ENCODE results near the gene IL2RA. TPM values are rescaled to one million over a fixed set of nuclear protein-coding genes. Genes with fewer than 3 reads are reported as not detected.

The IL2RA gene
- polyA plus RNA-seq, 3 donors: 0.06 TPM; not detected in 2

DNA sequence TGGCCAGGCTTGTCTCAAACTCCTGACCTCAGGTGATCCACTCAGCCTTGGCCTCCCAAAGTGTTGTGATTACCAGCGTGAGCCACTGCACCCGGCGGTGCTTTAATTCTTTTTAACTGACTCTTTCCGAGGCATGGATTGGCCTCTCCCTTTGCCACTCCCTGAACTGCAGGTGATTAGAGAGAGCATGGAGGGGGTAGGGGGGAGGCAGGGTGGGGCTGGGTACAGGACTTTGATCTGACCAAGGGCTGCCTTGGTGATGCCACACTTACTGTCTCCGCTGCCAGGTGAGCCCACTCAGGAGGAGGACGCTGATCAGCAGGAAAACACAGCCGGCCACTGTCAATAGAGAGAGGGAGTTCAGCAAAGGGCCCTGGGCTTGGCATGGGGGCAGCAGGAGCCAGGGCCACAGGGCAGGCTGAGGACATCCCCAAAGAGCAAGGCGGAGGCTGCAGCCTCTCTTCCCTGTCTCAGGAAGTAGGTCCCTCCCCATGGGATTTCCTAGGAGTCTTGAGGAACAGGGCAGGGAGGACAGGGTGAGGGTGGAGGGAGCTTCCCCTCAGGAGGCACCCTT is 44.3 kb downstream of the IL2RA start:
- DNase-seq: no peak
- Histone ChIP-seq H3K9me3 (replicated peaks in 1 of 2; ENCODE audit: control insufficient read depth in 1 of 2, insufficient read depth in 1 of 2, low read length in 2 of 2) (no peaks in the 10 kb centered on the region), H4K20me1 (ENCODE audit: insufficient read depth, low read length) (no peaks in the 10 kb centered on the region), H3K4me1 (ENCODE audit: control insufficient read depth in 1 of 2, insufficient read depth in 2 of 2, low read length in 2 of 2) (no peaks in the 10 kb centered on the region), H3K79me2 (ENCODE audit: insufficient read depth, low read length) (no peaks in the 10 kb centered on the region), H3K27me3 (ENCODE audit: control insufficient read depth in 2 of 2, insufficient read depth in 2 of 2, low read length in 2 of 2) (no peaks in the 10 kb centered on the region), H2AFZ (ENCODE audit: insufficient read depth, low read depth, low read length, poor library complexity, severe bottlenecking) (no peak overlapping the region), H3K4me3 (replicated peaks in 1 of 3; ENCODE audit: low read depth in 2 of 3, low read length in 3 of 3) (no peak overlapping the region), H3K9ac (ENCODE audit: insufficient read depth, low read length, poor library complexity, severe bottlenecking) (no peak overlapping the region), H3K27ac (ENCODE audit: low read depth in 1 of 2, low read length in 2 of 2) (no peak overlapping the region), H3K4me2 (replicated peaks; ENCODE audit: extremely low read depth, low read length, poor library complexity, severe bottlenecking) (no peak overlapping the region), H3K36me3 (replicated peaks in 1 of 2; ENCODE audit: control insufficient read depth in 1 of 2, insufficient read depth in 2 of 2, low read length in 2 of 2) (no peaks in the 10 kb centered on the region)
- TF ChIP-seq, protein P1, sequence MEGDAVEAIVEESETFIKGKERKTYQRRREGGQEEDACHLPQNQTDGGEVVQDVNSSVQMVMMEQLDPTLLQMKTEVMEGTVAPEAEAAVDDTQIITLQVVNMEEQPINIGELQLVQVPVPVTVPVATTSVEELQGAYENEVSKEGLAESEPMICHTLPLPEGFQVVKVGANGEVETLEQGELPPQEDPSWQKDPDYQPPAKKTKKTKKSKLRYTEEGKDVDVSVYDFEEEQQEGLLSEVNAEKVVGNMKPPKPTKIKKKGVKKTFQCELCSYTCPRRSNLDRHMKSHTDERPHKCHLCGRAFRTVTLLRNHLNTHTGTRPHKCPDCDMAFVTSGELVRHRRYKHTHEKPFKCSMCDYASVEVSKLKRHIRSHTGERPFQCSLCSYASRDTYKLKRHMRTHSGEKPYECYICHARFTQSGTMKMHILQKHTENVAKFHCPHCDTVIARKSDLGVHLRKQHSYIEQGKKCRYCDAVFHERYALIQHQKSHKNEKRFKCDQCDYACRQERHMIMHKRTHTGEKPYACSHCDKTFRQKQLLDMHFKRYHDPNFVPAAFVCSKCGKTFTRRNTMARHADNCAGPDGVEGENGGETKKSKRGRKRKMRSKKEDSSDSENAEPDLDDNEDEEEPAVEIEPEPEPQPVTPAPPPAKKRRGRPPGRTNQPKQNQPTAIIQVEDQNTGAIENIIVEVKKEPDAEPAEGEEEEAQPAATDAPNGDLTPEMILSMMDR (IDR thresholded peaks at IDR 0.05): no peak
- Mint-ChIP-seq H3K27ac (no peak overlapping the region), H3K4me3 (no peak overlapping the region), H3K36me3 (no peaks in the 10 kb centered on the region), H3K4me1 (peaks cover 6% of the 10 kb centered on the region), H3K9me3 (peaks cover 0 to 1% (median 0%) of the 10 kb centered on the region in 7 donors), H3K27me3 (ENCODE audit: low read depth in 3 of 3) (peaks cover 0 to 2% (median 0%) of the 10 kb centered on the region in 3 donors)
- intact Hi-C loops (cut with micrococcal nuclease): no loop called here
- WGBS (ENCODE audit: insufficient coverage): 94% methylated on average over 5 of the region's 8 CpGs

DNA sequence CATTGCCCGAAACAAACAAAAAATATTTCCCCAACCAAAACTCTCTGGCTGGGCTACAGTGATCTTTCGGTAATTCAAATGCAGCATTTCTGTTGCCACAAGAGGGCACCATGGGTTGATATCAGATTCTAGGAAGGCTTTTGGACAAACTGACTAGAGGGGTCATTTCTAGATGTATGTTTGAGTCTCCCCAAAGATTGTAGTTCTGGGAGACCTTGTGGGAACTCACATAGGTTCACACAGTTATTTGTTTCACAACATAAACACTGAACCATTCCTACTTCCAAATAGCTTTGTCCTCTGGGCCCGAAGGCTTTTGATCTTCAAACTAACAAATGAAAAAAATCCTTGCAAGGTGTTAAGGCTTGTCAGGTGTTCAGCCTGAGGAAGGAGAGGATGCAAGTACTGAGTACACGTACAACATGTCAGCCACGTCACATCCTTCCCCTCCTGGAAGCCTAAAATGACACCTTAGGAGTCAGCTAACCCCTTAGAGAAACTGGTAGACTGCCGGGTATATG is 47.9 kb downstream of the IL2RA start:
- Mint-ChIP-seq H3K27ac (no peak overlapping the region), H3K4me3 (no peak overlapping the region), H3K4me1 (peaks cover 4% of the 10 kb centered on the region), H3K36me3 (no peaks in the 10 kb centered on the region), H3K27me3 (ENCODE audit: low read depth in 3 of 3) (peaks cover 0 to 2% (median 2%) of the 10 kb centered on the region in 3 donors), H3K9me3 (peaks cover 0 to 1% (median 0%) of the 10 kb centered on the region in 7 donors)
- no peaks in the 10 kb centered on the region for H3K4me1 ChIP-seq (ENCODE audit: control insufficient read depth in 1 of 2, insufficient read depth in 2 of 2, low read length in 2 of 2)
- intact Hi-C loops (cut with micrococcal nuclease): no loop called here
- no peaks in the 10 kb centered on the region for H3K27me3 ChIP-seq (ENCODE audit: control insufficient read depth in 2 of 2, insufficient read depth in 2 of 2, low read length in 2 of 2)
- TF ChIP-seq, protein P1 (IDR thresholded peaks at IDR 0.05): peak; percentile 77
- H4K20me1 ChIP-seq (ENCODE audit: insufficient read depth, low read length): no peaks in the 10 kb centered on the region
- no peaks in the 10 kb centered on the region for H3K9me3 ChIP-seq (replicated peaks in 1 of 2; ENCODE audit: control insufficient read depth in 1 of 2, insufficient read depth in 1 of 2, low read length in 2 of 2)
- no peaks in the 10 kb centered on the region for H3K36me3 ChIP-seq (replicated peaks in 1 of 2; ENCODE audit: control insufficient read depth in 1 of 2, insufficient read depth in 2 of 2, low read length in 2 of 2)
- WGBS (ENCODE audit: insufficient coverage): 20% methylated on average over 1 of the region's 6 CpGs
- H3K4me2 ChIP-seq (replicated peaks; ENCODE audit: extremely low read depth, low read length, poor library complexity, severe bottlenecking): no peak overlapping the region
- DNase-seq: peak; percentile 25 to 61 (median 48)
- H3K9ac ChIP-seq (ENCODE audit: insufficient read depth, low read length, poor library complexity, severe bottlenecking): no peak overlapping the region
- no peak overlapping the region for H3K4me3 ChIP-seq (replicated peaks in 1 of 3; ENCODE audit: low read depth in 2 of 3, low read length in 3 of 3)
- no peak overlapping the region for H3K27ac ChIP-seq (ENCODE audit: low read depth in 1 of 2, low read length in 2 of 2)
- H2AFZ ChIP-seq (ENCODE audit: insufficient read depth, low read depth, low read length, poor library complexity, severe bottlenecking): no peak overlapping the region
- H3K79me2 ChIP-seq (ENCODE audit: insufficient read depth, low read length): no peaks in the 10 kb centered on the region
